Measurements from ENCODE around the gene MUC22.

DNA sequence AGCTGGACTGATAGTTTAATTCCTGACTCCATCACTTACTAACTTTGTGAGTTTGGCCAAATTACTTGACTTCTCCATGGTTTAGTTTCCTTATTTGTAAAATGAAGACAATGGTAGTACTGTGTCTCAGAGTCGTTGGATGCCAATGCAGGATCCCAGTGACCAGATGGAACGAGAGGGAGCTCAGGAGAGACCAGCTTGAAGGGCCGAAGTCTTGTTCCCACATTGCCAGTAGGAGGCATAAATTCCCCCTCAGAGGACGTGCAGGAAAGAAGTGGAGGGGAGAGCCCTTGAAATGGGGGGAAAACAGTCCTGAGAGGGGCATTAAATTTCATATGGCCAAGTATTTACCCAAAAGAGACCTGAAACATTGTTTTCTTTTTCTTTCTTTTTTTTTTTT lies 2.1 kb upstream of the MUC22 start:
- TF ChIP-seq, protein P1, sequence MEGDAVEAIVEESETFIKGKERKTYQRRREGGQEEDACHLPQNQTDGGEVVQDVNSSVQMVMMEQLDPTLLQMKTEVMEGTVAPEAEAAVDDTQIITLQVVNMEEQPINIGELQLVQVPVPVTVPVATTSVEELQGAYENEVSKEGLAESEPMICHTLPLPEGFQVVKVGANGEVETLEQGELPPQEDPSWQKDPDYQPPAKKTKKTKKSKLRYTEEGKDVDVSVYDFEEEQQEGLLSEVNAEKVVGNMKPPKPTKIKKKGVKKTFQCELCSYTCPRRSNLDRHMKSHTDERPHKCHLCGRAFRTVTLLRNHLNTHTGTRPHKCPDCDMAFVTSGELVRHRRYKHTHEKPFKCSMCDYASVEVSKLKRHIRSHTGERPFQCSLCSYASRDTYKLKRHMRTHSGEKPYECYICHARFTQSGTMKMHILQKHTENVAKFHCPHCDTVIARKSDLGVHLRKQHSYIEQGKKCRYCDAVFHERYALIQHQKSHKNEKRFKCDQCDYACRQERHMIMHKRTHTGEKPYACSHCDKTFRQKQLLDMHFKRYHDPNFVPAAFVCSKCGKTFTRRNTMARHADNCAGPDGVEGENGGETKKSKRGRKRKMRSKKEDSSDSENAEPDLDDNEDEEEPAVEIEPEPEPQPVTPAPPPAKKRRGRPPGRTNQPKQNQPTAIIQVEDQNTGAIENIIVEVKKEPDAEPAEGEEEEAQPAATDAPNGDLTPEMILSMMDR (IDR thresholded peaks at IDR 0.05), result no peak
- TF ChIP-seq MAZ (IDR thresholded peaks at IDR 0.05; ENCODE audit: borderline replicate concordance, low read depth, low read length), result no peak

Measured in A549 (cell line).